Astrocyte of the cerebellum (primary cell): Measurements from ENCODE around the gene NEK1.
"Not testable (repeated sequence)": the region's sequence is repeated elsewhere in the genome, so short reads cannot be mapped to it uniquely, and the experiment has no call there.

Experiments used
- DNase-seq: peaks from one replicate; pipeline ENCODE4 v3.0.0-alpha.2; 2011; ENCODE audit warnings: low read depth
- H3K4me3 ChIP-seq: 2 replicates; pipeline ENCODE4 v1.5.1; 2011; ENCODE audit warnings: mild to moderate bottlenecking, low read depth, low read length, moderate library complexity
- in situ Hi-C: cut with HindIII; loops from 2 replicates; pipeline ENCODE4 v1.10.0; 2017; ENCODE audit warnings: low sequenced_read_pairs
- TF ChIP-seq, protein P1 (sequence below): IDR thresholded peaks from 2 replicates; pipeline ENCODE4 v1.5.1; 2012; ENCODE audit warnings: low read length, low read depth, moderate library complexity, mild to moderate bottlenecking; ENCODE audit errors: missing control alignments

The NEK1 gene

DNA sequence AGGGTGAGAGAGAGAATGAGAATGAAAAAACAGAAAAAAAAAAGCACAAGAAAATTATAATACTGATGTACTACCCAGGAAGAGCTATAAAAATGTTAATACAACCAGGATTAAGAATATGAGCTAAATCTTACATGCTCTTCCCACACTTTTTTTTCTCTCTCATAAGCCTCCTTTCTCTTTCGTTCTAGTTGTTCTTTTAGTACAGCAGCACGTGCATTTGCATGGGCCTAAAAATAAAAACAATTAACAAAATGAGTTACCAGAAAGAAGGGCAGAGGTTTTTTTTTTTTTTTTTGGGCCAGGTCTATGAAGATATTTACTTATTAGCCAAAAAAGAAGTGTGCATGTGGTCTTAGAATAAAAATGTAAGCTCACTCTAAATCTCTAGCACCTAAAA is 105.5 kb downstream of the NEK1 start:
- no peak overlapping the region for H3K4me3 ChIP-seq
- TF ChIP-seq, protein P1, sequence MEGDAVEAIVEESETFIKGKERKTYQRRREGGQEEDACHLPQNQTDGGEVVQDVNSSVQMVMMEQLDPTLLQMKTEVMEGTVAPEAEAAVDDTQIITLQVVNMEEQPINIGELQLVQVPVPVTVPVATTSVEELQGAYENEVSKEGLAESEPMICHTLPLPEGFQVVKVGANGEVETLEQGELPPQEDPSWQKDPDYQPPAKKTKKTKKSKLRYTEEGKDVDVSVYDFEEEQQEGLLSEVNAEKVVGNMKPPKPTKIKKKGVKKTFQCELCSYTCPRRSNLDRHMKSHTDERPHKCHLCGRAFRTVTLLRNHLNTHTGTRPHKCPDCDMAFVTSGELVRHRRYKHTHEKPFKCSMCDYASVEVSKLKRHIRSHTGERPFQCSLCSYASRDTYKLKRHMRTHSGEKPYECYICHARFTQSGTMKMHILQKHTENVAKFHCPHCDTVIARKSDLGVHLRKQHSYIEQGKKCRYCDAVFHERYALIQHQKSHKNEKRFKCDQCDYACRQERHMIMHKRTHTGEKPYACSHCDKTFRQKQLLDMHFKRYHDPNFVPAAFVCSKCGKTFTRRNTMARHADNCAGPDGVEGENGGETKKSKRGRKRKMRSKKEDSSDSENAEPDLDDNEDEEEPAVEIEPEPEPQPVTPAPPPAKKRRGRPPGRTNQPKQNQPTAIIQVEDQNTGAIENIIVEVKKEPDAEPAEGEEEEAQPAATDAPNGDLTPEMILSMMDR = no peak
- in situ Hi-C loops = no loop called here
- DNase-seq = no peak

DNA sequence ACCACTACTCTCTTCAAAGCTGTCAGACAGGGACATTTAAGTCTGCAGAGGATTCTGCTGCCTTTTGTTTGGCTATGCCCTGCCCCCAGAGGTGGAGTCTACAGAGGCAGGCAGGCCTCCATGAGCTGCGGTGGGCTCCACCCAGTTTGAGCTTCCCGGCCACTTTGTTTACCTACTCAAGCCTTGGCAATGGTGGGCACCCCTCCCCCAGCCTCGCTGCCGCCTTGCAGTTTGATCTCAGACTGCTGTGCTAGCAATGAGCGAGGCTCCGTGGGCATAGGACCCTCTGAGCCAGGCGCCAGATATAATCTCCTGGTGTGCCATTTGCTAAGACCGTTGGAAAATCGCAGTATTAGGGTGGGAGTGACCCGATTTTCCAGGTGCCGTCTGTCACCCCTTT is 112.5 kb downstream of the NEK1 start:
- H3K4me3 ChIP-seq, DNase-seq, in situ Hi-C loops: not testable (repeated sequence)

DNA sequence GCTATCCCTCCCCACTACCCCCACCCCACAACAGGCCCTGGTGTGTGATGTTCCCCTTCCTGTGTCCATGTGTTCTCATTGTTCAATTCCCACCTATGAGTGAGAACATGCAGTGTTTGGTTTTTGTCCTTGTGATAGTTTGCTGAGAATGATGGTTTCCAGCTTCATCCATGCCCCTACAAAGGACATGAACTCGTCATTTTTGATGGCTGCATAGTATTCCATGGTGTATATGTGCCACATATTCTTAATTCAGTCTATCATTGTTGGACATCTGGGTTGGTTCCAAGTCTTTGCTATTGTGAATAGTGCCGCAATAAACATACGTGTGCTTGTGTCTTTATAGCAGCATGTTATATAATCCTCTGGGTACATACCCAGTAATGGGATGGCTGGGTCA is 118.1 kb downstream of the NEK1 start:
- in situ Hi-C loops, H3K4me3 ChIP-seq, DNase-seq: not testable (repeated sequence)

DNA sequence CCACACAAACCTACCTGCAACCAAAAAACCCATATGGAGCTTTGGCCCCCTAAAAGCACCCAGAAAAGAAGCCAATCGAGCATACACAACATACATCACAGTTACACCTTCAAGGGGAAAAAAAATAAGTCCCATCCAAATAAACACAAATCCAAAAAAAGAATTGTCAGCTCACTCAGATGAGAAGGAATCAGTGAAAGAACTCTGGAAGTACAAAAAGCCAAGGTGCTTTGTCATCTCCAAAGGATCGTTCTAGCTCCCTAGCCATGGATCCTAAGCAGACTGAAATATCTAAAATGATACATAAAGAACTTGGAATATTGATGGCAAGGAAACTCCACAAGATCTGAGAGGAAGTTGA is 119.2 kb downstream of the NEK1 start:
- H3K4me3 ChIP-seq = no peak overlapping the region
- DNase-seq = no peak
- in situ Hi-C loops = no loop called here
- TF ChIP-seq, protein P1 = no peak

DNA sequence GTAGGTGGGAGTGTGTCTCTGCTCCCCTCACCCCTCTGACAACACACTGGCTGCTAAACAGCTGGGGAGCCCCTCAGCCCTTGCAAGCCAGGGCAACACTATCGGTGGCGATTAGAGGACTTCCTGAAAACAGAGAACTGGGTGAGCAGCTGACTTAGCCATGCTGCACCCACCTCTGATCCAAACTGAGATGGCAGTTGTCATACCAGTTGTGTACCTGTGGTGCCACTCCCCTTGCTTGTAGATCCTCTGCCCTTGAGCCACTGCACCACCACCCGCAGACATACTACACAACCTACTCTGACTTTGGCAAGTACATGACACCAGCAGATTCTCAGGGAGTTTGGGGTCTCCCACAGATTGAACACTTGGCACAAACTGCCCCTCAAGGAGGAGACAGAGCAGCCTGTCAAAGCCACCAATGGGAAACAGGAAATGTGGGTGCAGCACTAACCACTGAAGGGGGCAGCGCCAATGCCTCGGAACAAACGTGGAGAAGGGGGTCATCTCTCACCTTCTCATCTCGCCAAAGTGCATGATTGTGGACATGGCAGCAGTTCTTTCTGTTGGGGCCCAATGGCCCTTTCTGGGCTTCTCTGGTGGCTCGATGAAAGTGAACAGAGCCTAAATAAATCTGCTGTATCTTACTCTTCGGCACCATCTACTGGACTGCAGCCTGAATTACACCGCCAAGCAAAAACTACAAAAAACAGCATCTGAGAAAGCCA is 119.8 kb downstream of the NEK1 start:
- in situ Hi-C loops = no loop called here
- DNase-seq = peak; percentile 33
- TF ChIP-seq, protein P1 = peak; percentile 83
- H3K4me3 ChIP-seq = no peak overlapping the region

DNA sequence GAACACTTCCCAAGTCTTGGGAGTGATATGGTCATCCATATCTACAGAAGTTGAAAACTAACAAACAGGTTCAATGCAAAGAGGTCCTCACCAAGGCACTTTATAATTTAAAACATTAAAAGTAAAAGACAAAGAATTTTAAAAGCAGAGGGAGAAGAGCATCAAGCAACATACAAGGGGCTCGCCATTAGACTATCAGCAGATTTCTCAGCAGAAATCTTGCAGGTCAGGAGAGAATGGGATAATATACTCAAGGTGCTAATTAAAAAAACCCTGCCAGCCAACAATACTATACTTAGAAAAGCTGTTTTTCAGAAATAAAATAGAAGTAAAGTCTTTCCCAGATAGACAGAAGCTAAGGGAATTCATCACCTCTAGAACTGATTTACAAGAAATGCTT is 121.2 kb downstream of the NEK1 start:
- TF ChIP-seq, protein P1 = no peak
- H3K4me3 ChIP-seq = no peak overlapping the region
- DNase-seq = no peak
- in situ Hi-C loops = no loop called here

DNA sequence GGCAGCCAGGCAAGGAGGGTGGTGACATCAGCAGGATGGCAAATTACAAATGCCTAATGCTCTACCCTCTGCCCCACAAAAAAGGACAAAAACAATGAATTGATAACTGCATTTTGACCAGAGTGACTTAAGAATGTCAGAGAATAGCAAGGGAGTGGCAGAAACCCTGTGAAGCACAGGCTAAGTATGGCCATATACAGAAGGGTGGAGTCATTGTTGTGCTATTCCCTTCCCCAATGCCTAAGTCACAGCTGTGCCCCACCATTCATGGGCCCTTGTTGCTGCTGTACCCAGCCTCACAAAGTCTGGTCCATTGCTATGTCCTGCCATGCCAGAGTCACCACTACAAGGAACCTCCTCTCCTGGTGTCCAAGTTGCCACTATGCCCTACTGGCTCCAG is 123.1 kb downstream of the NEK1 start:
- H3K4me3 ChIP-seq = no peak overlapping the region
- in situ Hi-C loops = loop anchor here (5.0 kb wide), 1 partner anchor 462 kb away; no protein-coding TSS in a partner anchor
- TF ChIP-seq, protein P1 = no peak
- no peak for DNase-seq
